ENCODE results near the gene C1S.

The C1S gene

GRCh38 chr12:7079826-7080125 lies 19.3 kb downstream of the C1S start:
- peak; percentile 78 for DNase-seq (ENCODE audit: low read depth)
- no peak for TF ChIP-seq CTCF (conservative IDR thresholded peaks at IDR 0.05; ENCODE audit: control insufficient read depth, insufficient read depth, low read depth, low read length)
- no peak overlapping the region for H3K4me3 ChIP-seq (ENCODE audit: control insufficient read depth, low read depth, low read length)

- DNase-seq (ENCODE audit: low read depth) = no peak
- H3K4me3 ChIP-seq (ENCODE audit: control insufficient read depth, low read depth, low read length) = no peak overlapping the region
- TF ChIP-seq CTCF (conservative IDR thresholded peaks at IDR 0.05; ENCODE audit: control insufficient read depth, insufficient read depth, low read depth, low read length) = no peak
These were observed 20.5 kb downstream of the C1S start for GRCh38 chr12:7081037-7081436.

GRCh38 chr12:7083125-7083524 lies 22.6 kb downstream of the C1S start:
- no peak for TF ChIP-seq CTCF (conservative IDR thresholded peaks at IDR 0.05; ENCODE audit: control insufficient read depth, insufficient read depth, low read depth, low read length)
- no peak for DNase-seq (ENCODE audit: low read depth)
- no peak overlapping the region for H3K4me3 ChIP-seq (ENCODE audit: control insufficient read depth, low read depth, low read length)

GRCh38 chr12:7089196-7089871 lies 28.8 kb downstream of the C1S start:
- no peak overlapping the region for H3K4me3 ChIP-seq (ENCODE audit: control insufficient read depth, low read depth, low read length)
- no peak for TF ChIP-seq CTCF (conservative IDR thresholded peaks at IDR 0.05; ENCODE audit: control insufficient read depth, insufficient read depth, low read depth, low read length)

GRCh38 chr12:7090222-7090998 lies 29.9 kb downstream of the C1S start:
- TF ChIP-seq CTCF (conservative IDR thresholded peaks at IDR 0.05; ENCODE audit: control insufficient read depth, insufficient read depth, low read depth, low read length) = no peak
- DNase-seq (ENCODE audit: low read depth) = peak; percentile 65
- H3K4me3 ChIP-seq (ENCODE audit: control insufficient read depth, low read depth, low read length) = peak overlapping the region; percentile 60

More at GRCh38 chr12:7089196-7089871, 28.8 kb downstream of the C1S start:
- DNase-seq (ENCODE audit: low read depth) = no peak

- no peak for DNase-seq (ENCODE audit: low read depth)
- no peak for TF ChIP-seq CTCF (conservative IDR thresholded peaks at IDR 0.05; ENCODE audit: control insufficient read depth, insufficient read depth, low read depth, low read length)
- H3K4me3 ChIP-seq (ENCODE audit: control insufficient read depth, low read depth, low read length) = peak overlapping the region; percentile 60
These were observed 30.7 kb downstream of the C1S start for GRCh38 chr12:7091171-7091570.

Measured in fibroblast of mammary gland (primary cell).